ENCODE results near the gene PSMG2.

The PSMG2 gene

DNA sequence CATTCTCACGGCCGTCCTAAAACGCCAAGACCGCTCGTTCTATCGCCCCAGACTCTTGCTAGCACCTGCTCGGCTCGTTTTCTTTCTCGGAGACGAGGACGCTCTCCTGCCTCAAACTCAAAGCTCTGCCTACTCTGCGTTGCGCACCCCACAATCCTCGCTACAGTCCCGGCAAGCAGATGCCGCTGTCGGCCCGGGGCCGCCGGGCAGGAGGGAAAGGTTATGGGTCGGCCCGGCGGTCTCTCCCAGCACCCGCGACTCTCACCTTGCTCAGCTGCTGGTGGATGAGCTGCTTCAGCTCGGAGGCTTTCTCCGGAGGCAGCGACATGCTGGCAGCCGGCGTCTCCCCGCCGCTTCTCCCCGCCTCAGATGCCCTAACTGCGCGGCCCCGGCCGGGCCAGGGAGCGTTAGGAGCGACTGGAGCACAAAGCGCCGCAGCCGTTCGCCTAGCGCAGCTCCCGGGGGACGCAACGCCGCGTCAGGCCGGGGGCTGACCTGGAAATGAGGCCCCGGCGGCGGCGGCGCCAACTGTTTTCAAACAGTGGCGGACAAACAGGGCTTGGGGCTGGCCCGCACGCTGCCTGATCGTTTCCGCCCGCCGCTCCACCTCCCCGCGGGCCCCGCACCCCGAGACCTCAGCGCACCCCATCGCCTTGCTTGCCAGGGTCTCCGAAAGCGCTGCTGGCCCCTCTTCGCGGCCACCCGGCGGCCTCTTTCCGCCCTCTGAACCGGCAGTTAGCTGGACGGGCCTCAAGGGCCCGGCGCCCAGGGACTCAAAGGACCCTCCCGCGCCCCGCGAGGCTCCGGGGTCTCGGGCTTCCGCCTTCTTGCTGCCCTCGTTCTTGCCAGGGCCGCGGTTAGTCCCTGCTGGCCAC lies at the start of gene PSMG2, which contains the start of gene CEP76:
TSS of gene PSMG2 (plus strand) at position 822 of the 875 bp plus-strand sequence. CDS start 66 bp downstream, outside the sequence.
TSS of gene CEP76 (minus strand) at position 503 of the 875 bp plus-strand sequence. CDS start at position 328, 175 bp downstream.
- Histone ChIP-seq H3K27ac (ENCODE audit: low read length) (peak within 1 kb of the TSS; percentile 97), H3K9me3 (ENCODE audit: insufficient read depth, low read length, severe bottlenecking) (no peaks in the 10 kb centered on the region), H3K27me3 (ENCODE audit: insufficient read depth, low read length, poor library complexity) (no peaks in the 10 kb centered on the region), H3K4me2 (ENCODE audit: insufficient read depth, low read length) (peak within 1 kb of the TSS; percentile 90), H3K4me1 (ENCODE audit: insufficient read depth, low read length) (peaks cover 44% of the 10 kb centered on the region), H3K79me2 (ENCODE audit: insufficient read depth, low read length) (peaks cover 92% of the 10 kb centered on the region), H3K4me3 (ENCODE audit: low read depth in 1 of 2, low read length in 2 of 2) (peak within 1 kb of the TSS; percentile 44 to 73), H3K36me3 (ENCODE audit: insufficient read depth, low read length) (peaks cover 58% of the 10 kb centered on the region), H2AFZ (ENCODE audit: low read depth, low read length) (peak within 1 kb of the TSS; percentile 93), H4K20me1 (ENCODE audit: insufficient read depth, low read length) (peaks cover 23% of the 10 kb centered on the region; the same call in 1 of the 2 replicates), H3K9ac (ENCODE audit: low read depth, low read length) (peak within 1 kb of the TSS; percentile 93)
- TF ChIP-seq, protein P1, sequence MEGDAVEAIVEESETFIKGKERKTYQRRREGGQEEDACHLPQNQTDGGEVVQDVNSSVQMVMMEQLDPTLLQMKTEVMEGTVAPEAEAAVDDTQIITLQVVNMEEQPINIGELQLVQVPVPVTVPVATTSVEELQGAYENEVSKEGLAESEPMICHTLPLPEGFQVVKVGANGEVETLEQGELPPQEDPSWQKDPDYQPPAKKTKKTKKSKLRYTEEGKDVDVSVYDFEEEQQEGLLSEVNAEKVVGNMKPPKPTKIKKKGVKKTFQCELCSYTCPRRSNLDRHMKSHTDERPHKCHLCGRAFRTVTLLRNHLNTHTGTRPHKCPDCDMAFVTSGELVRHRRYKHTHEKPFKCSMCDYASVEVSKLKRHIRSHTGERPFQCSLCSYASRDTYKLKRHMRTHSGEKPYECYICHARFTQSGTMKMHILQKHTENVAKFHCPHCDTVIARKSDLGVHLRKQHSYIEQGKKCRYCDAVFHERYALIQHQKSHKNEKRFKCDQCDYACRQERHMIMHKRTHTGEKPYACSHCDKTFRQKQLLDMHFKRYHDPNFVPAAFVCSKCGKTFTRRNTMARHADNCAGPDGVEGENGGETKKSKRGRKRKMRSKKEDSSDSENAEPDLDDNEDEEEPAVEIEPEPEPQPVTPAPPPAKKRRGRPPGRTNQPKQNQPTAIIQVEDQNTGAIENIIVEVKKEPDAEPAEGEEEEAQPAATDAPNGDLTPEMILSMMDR (IDR thresholded peaks at IDR 0.05; ENCODE audit: borderline replicate concordance, extremely low read depth, low read length, poor library complexity, severe bottlenecking): no peak
- TF ChIP-seq EZH2 (IDR thresholded peaks at IDR 0.05; ENCODE audit: borderline replicate concordance, low read depth, low read length, severe bottlenecking): no peak
- peak; percentile 89 for DNase-seq
- peak; percentile 85 for ATAC-seq (ENCODE audit: insufficient read depth, low read depth)

GRCh38 chr18:12654971-12655370 lies 47.9 kb upstream of the PSMG2 start:
- Histone ChIP-seq H3K36me3 (ENCODE audit: insufficient read depth, low read length) (no peaks in the 10 kb centered on the region), H3K27me3 (ENCODE audit: insufficient read depth, low read length, poor library complexity) (no peaks in the 10 kb centered on the region), H3K27ac (ENCODE audit: low read length) (no peak overlapping the region), H3K79me2 (ENCODE audit: insufficient read depth, low read length) (no peaks in the 10 kb centered on the region), H3K9ac (ENCODE audit: low read depth, low read length) (no peak overlapping the region), H4K20me1 (ENCODE audit: insufficient read depth, low read length) (no peaks in the 10 kb centered on the region), H3K4me3 (ENCODE audit: low read depth in 1 of 2, low read length in 2 of 2) (no peak overlapping the region), H3K4me2 (ENCODE audit: insufficient read depth, low read length) (no peak overlapping the region), H3K4me1 (ENCODE audit: insufficient read depth, low read length) (peaks cover 11% of the 10 kb centered on the region), H3K9me3 (ENCODE audit: insufficient read depth, low read length, severe bottlenecking) (no peaks in the 10 kb centered on the region), H2AFZ (ENCODE audit: low read depth, low read length) (no peak overlapping the region)
- DNase-seq: no peak
- TF ChIP-seq EZH2 (IDR thresholded peaks at IDR 0.05; ENCODE audit: borderline replicate concordance, low read depth, low read length, severe bottlenecking): no peak
- TF ChIP-seq, protein P1 (IDR thresholded peaks at IDR 0.05; ENCODE audit: borderline replicate concordance, extremely low read depth, low read length, poor library complexity, severe bottlenecking): no peak
- no peak for ATAC-seq (ENCODE audit: insufficient read depth, low read depth)

- H3K4me2 ChIP-seq (ENCODE audit: insufficient read depth, low read length): no peak overlapping the region
- no peaks in the 10 kb centered on the region for H3K79me2 ChIP-seq (ENCODE audit: insufficient read depth, low read length)
- H3K27ac ChIP-seq (ENCODE audit: low read length): no peak overlapping the region
- H2AFZ ChIP-seq (ENCODE audit: low read depth, low read length): no peak overlapping the region
- DNase-seq (no peak), ATAC-seq (ENCODE audit: insufficient read depth, low read depth) (no peak)
- no peak overlapping the region for H3K9ac ChIP-seq (ENCODE audit: low read depth, low read length)
- H3K4me1 ChIP-seq (ENCODE audit: insufficient read depth, low read length): peaks cover 11% of the 10 kb centered on the region
- TF ChIP-seq, protein P1 (IDR thresholded peaks at IDR 0.05; ENCODE audit: borderline replicate concordance, extremely low read depth, low read length, poor library complexity, severe bottlenecking): no peak
- TF ChIP-seq EZH2 (IDR thresholded peaks at IDR 0.05; ENCODE audit: borderline replicate concordance, low read depth, low read length, severe bottlenecking): no peak
- H3K4me3 ChIP-seq (ENCODE audit: low read depth in 1 of 2, low read length in 2 of 2): no peak overlapping the region
- H3K27me3 ChIP-seq (ENCODE audit: insufficient read depth, low read length, poor library complexity): no peaks in the 10 kb centered on the region
- no peaks in the 10 kb centered on the region for H4K20me1 ChIP-seq (ENCODE audit: insufficient read depth, low read length)
- no peaks in the 10 kb centered on the region for H3K9me3 ChIP-seq (ENCODE audit: insufficient read depth, low read length, severe bottlenecking)
- H3K36me3 ChIP-seq (ENCODE audit: insufficient read depth, low read length): no peaks in the 10 kb centered on the region
These were observed 46.3 kb upstream of the PSMG2 start for GRCh38 chr18:12656605-12656937.

All from DND-41 (cell line).